A549 treated with Mapracorat at 1 μM for 4 hours (cell line): ENCODE measurements around the gene RAD21L1. TPM values are rescaled to one million over a fixed set of nuclear protein-coding genes. Genes with fewer than 3 reads are reported as not detected.

Source experiments
- total RNA-seq: library from RNA; stranded (reverse); fragments of 200-300 nt; extraction: Qiagen RNA extraction; gene quantifications from 5 replicates; pipeline ENCODE4 v1.2.3, GENCODE V29; 2022

Gene RAD21L1
- not detected in 5 replicates for total RNA-seq

DNA sequence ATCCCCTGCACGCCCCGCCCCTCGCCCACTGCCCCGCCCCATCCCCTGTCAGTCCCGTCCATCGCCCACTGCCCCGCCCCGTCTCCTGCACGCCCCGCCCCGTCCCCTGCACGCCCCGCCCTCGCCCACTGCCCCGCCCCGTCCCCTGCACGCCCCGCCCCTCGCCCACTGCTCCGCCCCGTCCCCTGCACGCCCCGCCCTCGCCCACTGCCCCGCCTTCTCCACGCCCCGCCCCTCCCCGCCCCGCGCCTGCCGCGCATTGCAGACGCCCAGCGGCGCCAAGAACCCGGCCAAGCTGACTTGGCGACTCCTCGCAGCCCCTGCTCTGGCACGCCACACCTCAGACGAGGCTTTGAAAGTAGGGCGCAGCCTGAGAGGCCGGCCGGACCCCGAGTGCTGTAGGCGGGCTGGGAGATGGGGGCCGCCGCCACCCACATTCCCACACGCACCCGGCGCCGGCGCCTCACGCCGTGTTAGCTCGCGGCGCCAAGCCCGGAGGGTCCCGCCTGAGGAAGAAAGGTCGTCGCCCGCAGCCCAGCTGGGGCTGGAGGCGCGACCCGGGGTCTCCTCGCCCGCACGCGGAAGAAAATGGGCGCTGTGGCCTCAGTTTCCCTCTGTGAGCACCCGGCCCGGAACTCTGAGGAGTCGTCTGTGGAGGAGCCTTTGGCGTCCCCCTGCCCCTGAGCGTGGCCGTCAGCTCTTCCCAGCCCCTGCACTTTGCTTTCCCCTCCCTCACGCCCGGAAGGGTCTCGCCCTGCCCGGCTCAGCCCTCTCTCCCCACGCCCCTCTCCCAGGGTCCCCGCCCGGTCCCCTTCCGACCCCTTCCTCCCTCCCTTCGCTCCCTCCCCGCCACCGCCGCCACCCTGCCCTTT lies at the start of gene RAD21L1:
RAD21L1 (plus strand) TSS at position 262 of the 872 bp plus-strand sequence. CDS start 2,410 bp downstream, outside the sequence.

DNA sequence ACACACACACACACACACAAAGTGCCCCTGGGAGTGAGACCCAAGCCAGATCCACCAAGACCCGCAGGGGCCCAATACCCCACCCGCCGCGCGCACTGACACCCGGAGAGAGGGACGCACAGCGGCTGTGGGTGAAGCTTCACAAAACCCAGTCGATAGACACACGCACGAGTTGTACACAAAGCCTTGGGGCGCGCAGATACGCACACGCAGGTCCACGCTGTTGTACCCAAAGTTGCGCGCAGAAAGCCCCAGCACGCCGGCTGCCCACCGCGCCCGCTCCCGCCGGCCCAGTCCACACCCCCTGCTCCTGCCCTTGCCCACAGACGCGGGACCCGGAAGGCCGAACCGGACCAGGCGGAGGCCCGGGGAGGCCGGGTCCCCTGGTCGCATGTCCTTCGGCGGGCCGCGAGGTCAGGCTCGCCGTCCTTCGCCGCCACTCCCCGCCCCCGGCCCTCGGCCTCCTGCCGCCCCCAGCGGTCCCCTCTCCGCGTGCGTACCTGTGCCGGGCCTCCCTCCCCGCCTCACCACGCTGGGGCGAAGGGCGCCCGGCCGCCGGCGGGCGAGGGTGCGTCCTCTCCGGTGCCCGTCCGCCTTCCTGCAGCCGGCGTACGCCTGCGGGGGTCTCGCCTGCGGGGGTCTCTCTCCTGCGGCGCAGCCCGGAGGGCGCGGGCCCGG lies 41.1 kb upstream of the RAD21L1 start, which contains the start of gene TMEM74B:
TMEM74B (minus strand) TSS at position 344 of the 678 bp plus-strand sequence. CDS start 1,180 bp downstream, outside the sequence.

DNA sequence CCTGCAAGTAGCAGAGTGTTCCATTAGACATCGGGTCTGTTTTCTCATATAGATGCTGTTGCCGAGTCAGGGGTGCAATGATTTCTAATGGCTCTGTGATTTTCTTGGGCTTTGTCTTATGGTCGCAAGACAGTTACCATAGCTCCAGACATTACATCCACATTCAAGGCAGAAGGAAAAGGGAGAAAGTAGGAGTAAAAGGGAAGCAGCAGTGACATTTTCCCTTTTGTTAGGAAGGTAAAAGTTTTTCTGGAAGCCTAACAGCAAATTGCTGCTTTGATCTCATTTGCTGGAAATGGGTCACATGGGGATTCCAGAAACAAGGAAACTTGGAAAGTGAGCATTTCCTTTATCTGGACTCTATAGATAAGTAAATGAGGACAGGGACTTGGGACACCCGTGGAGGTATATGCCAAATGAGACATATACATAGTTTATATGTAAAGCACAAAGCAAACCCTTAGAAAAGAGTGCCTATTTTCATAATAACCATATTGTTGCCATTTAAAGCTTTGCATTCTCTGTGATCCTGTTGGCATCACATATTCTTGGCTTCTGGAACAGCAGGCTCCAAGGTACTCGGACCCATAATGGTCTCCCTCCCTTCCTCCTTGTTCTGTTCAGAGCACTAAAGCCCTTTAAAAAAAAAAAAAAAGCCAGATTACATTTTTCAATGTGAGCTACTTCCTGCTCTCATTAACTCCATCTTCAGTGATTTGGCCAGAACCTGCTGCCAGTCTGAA lies 22.9 kb upstream of the RAD21L1 start, which contains the start of gene C20orf202:
C20orf202 (plus strand) TSS at position 693 of the 743 bp plus-strand sequence. CDS start 132 bp downstream, outside the sequence.

DNA sequence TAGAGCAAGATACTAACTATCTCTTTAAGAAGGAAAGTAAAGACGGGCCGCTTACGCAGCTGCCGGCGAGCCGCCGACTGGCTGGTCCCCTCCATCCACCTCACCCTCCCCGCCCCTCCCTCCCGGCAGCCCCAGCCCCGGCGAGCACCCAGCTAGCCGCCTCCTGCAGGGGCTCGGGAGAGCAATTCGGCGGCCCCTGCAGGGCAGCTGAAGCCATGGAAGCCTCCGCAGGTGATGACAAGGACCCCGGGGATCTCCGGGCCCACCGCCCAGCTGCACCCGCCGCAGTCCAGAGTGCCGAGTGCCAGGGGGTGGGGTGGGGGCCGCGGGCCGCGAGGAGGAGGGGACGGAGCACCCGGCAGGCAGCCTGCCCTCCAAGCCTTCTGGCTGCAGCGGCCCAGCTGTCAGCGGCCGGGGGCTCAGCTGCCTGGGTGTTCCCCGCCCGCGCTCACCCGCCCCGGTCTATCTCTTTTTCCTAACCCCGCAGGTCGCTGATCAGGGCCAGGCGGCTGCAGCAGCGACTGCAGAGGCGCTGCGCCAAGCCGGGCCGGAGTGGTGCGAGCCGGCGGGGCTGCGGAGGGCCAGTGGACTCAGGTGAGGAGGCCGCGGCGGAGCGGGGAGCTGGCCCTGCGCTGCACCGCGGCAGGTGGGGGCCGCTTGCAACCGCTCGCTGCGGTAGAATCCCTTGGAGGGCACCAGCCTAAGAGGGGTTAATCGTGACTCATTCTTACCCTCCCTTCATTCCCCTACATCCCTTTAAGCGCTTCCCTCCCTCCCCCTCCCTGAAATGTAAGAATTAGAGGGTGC lies 40.5 kb downstream of the RAD21L1 start, which contains the start of gene SNPH:
SNPH (plus strand) TSS at position 128 of the 807 bp plus-strand sequence. CDS start 29,946 bp downstream, outside the sequence.

Other genes starting within 250 kb of the RAD21L1 start
- gene RSPO4, start 223.7 kb upstream of the RAD21L1 start, total RNA-seq = not detected in 5 replicates
- 205 to 221 TPM (median 209 TPM) in 5 replicates for gene PSMF1, start 107.4 kb upstream of the RAD21L1 start, total RNA-seq
- 3.0 to 5.0 TPM (median 4.7 TPM) in 5 replicates for gene TMEM74B, start 41.1 kb upstream of the RAD21L1 start, total RNA-seq
- gene C20orf202, start 22.6 kb upstream of the RAD21L1 start, total RNA-seq = 0.22 TPM in 1 of 5 replicates, not detected in the others
- 3.1 to 4.9 TPM (median 4.0 TPM) in 5 replicates for gene SNPH, start 40.2 kb downstream of the RAD21L1 start, total RNA-seq
- gene SDCBP2, start 103.1 kb downstream of the RAD21L1 start, total RNA-seq = 1.8 to 2.3 TPM (median 2.2 TPM) in 5 replicates
- 523 to 533 TPM (median 529 TPM) in 5 replicates for gene FKBP1A, start 167.0 kb downstream of the RAD21L1 start, total RNA-seq
- gene NSFL1C, start 240.8 kb downstream of the RAD21L1 start, total RNA-seq = 104 to 139 TPM (median 113 TPM) in 5 replicates